NCI-H1417 (cell line): Measurements from ENCODE around the gene RAP1GAP.
A peak's percentile ranks its signal among the peaks of the same experiment; 100 is the strongest.

Source experiments
- DNase-seq, 3 experiments: peaks; one replicate each; lab custom pipeline; 2025; lab: John Stamatoyannopoulos, UW

The RAP1GAP gene

GRCh38 chr1:21610027-21610426 is 59.1 kb downstream of the RAP1GAP start:
- DNase-seq: no peak

GRCh38 chr1:21608798-21609197 is 60.4 kb downstream of the RAP1GAP start:
- DNase-seq: no peak

- peak in 1 of 3 experiments; percentile 41 for DNase-seq
Measured at GRCh38 chr1:21607549-21608529, 61.3 kb downstream of the RAP1GAP start.

- no peak for DNase-seq
Measured at GRCh38 chr1:21605964-21606705, 63.0 kb downstream of the RAP1GAP start.

GRCh38 chr1:21605012-21605715 is 64.0 kb downstream of the RAP1GAP start:
- DNase-seq: no peak

GRCh38 chr1:21604208-21604957 is 64.8 kb downstream of the RAP1GAP start:
- no peak for DNase-seq

GRCh38 chr1:21603177-21604138 is 65.7 kb downstream of the RAP1GAP start:
- no peak for DNase-seq

- no peak for DNase-seq
Measured at GRCh38 chr1:21601278-21602048, 67.7 kb downstream of the RAP1GAP start.

- DNase-seq: no peak
Measured at GRCh38 chr1:21599402-21599801, 69.8 kb downstream of the RAP1GAP start.

- DNase-seq: no peak
Measured at GRCh38 chr1:21598904-21599303, 70.3 kb downstream of the RAP1GAP start.

GRCh38 chr1:21598417-21598816 is 70.7 kb downstream of the RAP1GAP start:
- no peak for DNase-seq

GRCh38 chr1:21597753-21598152 is 71.4 kb downstream of the RAP1GAP start:
- no peak for DNase-seq

GRCh38 chr1:21596628-21597027 is 72.5 kb downstream of the RAP1GAP start:
- no peak for DNase-seq

GRCh38 chr1:21596174-21596573 is 73.0 kb downstream of the RAP1GAP start:
- no peak for DNase-seq

- peak in 2 of 3 experiments; percentile 20 to 36 for DNase-seq
Measured at GRCh38 chr1:21594935-21595897, 73.9 kb downstream of the RAP1GAP start.

GRCh38 chr1:21594501-21594900 is 74.7 kb downstream of the RAP1GAP start:
- no peak for DNase-seq

GRCh38 chr1:21593231-21593630 is 75.9 kb downstream of the RAP1GAP start:
- no peak for DNase-seq
